ENCODE measurements around the gene SMCO3.

GRCh38 chr12:14770496-14771461, 43.2 kb downstream of the SMCO3 start:
- TF ChIP-seq, protein P1, sequence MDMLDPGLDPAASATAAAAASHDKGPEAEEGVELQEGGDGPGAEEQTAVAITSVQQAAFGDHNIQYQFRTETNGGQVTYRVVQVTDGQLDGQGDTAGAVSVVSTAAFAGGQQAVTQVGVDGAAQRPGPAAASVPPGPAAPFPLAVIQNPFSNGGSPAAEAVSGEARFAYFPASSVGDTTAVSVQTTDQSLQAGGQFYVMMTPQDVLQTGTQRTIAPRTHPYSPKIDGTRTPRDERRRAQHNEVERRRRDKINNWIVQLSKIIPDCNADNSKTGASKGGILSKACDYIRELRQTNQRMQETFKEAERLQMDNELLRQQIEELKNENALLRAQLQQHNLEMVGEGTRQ (IDR thresholded peaks at IDR 0.05; ENCODE audit: borderline replicate concordance, low read depth, low read length) = no peak
- TF ChIP-seq EZH2phosphoT487 (IDR thresholded peaks at IDR 0.05; ENCODE audit: borderline replicate concordance, low read depth) = no peak
- TF ChIP-seq POLR2AphosphoS5 (IDR thresholded peaks at IDR 0.05; ENCODE audit: low read depth, low read length) = peak; percentile 100
- TF ChIP-seq, protein P2, sequence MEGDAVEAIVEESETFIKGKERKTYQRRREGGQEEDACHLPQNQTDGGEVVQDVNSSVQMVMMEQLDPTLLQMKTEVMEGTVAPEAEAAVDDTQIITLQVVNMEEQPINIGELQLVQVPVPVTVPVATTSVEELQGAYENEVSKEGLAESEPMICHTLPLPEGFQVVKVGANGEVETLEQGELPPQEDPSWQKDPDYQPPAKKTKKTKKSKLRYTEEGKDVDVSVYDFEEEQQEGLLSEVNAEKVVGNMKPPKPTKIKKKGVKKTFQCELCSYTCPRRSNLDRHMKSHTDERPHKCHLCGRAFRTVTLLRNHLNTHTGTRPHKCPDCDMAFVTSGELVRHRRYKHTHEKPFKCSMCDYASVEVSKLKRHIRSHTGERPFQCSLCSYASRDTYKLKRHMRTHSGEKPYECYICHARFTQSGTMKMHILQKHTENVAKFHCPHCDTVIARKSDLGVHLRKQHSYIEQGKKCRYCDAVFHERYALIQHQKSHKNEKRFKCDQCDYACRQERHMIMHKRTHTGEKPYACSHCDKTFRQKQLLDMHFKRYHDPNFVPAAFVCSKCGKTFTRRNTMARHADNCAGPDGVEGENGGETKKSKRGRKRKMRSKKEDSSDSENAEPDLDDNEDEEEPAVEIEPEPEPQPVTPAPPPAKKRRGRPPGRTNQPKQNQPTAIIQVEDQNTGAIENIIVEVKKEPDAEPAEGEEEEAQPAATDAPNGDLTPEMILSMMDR (IDR thresholded peaks at IDR 0.05) = no peak
- TF ChIP-seq, protein P3, sequence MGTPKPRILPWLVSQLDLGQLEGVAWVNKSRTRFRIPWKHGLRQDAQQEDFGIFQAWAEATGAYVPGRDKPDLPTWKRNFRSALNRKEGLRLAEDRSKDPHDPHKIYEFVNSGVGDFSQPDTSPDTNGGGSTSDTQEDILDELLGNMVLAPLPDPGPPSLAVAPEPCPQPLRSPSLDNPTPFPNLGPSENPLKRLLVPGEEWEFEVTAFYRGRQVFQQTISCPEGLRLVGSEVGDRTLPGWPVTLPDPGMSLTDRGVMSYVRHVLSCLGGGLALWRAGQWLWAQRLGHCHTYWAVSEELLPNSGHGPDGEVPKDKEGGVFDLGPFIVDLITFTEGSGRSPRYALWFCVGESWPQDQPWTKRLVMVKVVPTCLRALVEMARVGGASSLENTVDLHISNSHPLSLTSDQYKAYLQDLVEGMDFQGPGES (IDR thresholded peaks at IDR 0.05; ENCODE audit: low read depth, low read length) = peak; percentile 34; the same call in 1 of the 2 replicates
- peak; percentile 71; the same call in 1 of the 2 replicates for TF ChIP-seq TCF12 (IDR thresholded peaks at IDR 0.05)
- TF ChIP-seq MXI1 (IDR thresholded peaks at IDR 0.05; ENCODE audit: low read depth, low read length) = no peak; the same call in 1 of the 2 replicates
- TF ChIP-seq SMC3 (IDR thresholded peaks at IDR 0.05; ENCODE audit: low read depth, low read length) = no peak

All from SK-N-SH (cell line).